Naive B cell (primary cell): ENCODE data around the gene ATP6V1G2. TPM values are rescaled to one million over a fixed set of nuclear protein-coding genes. Genes with fewer than 3 reads are reported as not detected.
A peak's percentile ranks its signal among the peaks of the same experiment; 100 is the strongest.
"Not testable (repeated sequence)": the region's sequence is repeated elsewhere in the genome, so short reads cannot be mapped to it uniquely, and the experiment has no call there.

Experiments
- ATAC-seq, 2 donors: fragments of 150-1000 bp; cut with Tn5 transposase; 2 replicates each; pipeline ENCODE4 v1.10.0; 2021; ENCODE audit warnings: low read depth in 2 of 2, mild to moderate bottlenecking in 2 of 2, moderate library complexity in 2 of 2
- DNase-seq: peaks from one replicate; pipeline ENCODE4 v3.0.0; 2022
- H3K27ac Mint-ChIP-seq, 6 donors: one replicate each; pipeline ENCODE4 v1.8.0; 2020 to 2022; ENCODE audit warnings: mild to moderate bottlenecking in 6 of 6, mixed read lengths in 6 of 6, moderate library complexity in 5 of 6, inconsistent platforms in 2 of 6
- H3K27me3 Mint-ChIP-seq, 3 donors: one replicate each; pipeline ENCODE4 v1.8.0; 2021 to 2022; ENCODE audit warnings: mixed read lengths in 3 of 3, mild to moderate bottlenecking in 1 of 3
- H3K36me3 Mint-ChIP-seq, 2 donors: one replicate each; pipeline ENCODE4 v1.8.0; 2020 to 2022; ENCODE audit warnings: mixed read lengths in 2 of 2, inconsistent platforms in 1 of 2, mild to moderate bottlenecking in 1 of 2
- H3K4me1 Mint-ChIP-seq, 3 donors: one replicate each; pipeline ENCODE4 v1.8.0; 2020 to 2022; ENCODE audit warnings: mixed read lengths in 3 of 3, inconsistent platforms in 1 of 3, mild to moderate bottlenecking in 1 of 3, moderate library complexity in 1 of 3
- H3K4me3 Mint-ChIP-seq, 8 donors: one replicate each; pipeline ENCODE4 v1.8.0; 2020 to 2022; ENCODE audit warnings: mild to moderate bottlenecking in 8 of 8, mixed read lengths in 8 of 8, moderate library complexity in 8 of 8, inconsistent platforms in 2 of 8
- H3K9me3 Mint-ChIP-seq, 7 donors: one replicate each; pipeline ENCODE4 v1.8.0; 2020 to 2022; ENCODE audit warnings: mixed read lengths in 7 of 7, mild to moderate bottlenecking in 5 of 7, inconsistent platforms in 2 of 7, moderate library complexity in 1 of 7
- polyA plus RNA-seq, 6 donors: library from polyadenylated mRNA; unstranded; fragments of 300-500 nt; fragmentation: Illumina TruSeq; gene quantifications; one replicate each; pipeline ENCODE4 v1.2.3, GENCODE V29; 2021; ENCODE audit warnings: low read depth in 6 of 6

Gene ATP6V1G2
- polyA plus RNA-seq, 6 donors from 2014 or later: 0.67 to 0.69 TPM; not detected in 4

DNA sequence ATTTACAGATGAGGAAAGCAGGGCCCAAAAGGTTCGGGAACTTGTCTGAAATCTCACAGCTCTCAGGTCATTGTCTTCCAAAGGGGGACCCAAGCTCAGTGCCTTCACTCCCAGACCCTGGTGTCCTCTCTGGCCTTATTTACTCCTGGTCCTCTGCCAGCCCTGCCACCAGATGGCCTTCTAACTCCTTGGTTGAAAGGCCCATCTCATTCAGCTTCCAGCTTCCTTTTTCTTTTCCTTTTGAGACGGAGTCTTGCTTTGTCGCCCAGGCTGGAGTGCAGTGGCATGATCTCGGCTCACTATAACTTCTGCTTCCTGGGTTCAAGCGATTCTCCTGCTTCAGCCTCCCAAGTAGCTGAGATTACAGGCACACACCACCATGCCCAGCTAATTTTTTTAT is 5.0 kb upstream of the ATP6V1G2 start:
- H3K27me3 Mint-ChIP-seq, H3K36me3 Mint-ChIP-seq, H3K9me3 Mint-ChIP-seq: not testable (repeated sequence)
- peak; percentile 74 for DNase-seq
- H3K4me1 Mint-ChIP-seq: peaks cover 24 to 52% (median 29%) of the 10 kb centered on the region in 3 donors
- H3K27ac Mint-ChIP-seq: peak overlapping the region; percentile 63 to 88 (median 78)
- peak; percentile 13 to 26 for ATAC-seq
- H3K4me3 Mint-ChIP-seq: peak overlapping the region; percentile 56 to 92 (median 83)

DNA sequence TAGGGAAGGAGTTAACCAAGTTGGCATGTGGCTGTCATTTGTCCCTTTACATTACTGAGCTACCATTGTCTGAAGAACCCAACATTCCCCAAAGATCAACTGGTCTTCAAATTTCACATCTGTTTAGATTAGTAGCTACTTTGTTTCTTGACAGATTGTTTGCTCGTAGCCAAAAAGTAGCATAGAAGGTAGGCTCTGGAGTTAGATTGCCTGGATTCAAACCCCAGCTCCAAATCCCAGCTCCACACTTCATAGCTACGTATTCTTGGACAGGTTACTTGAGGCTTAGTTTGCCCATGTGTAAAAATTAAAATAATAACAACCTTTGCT is 2.1 kb upstream of the ATP6V1G2 start:
- ATAC-seq (no peak), DNase-seq (no peak)
- H3K4me1 Mint-ChIP-seq: peaks cover 26 to 49% (median 27%) of the 10 kb centered on the region in 3 donors
- H3K27ac Mint-ChIP-seq: peak overlapping the region; percentile 8 to 98 (median 76)
- H3K36me3 Mint-ChIP-seq: peaks cover 0 to 5% of the 10 kb centered on the region in 2 donors
- no peaks in the 10 kb centered on the region for H3K9me3 Mint-ChIP-seq
- peak overlapping the region in 2 of 8 donors; percentile 50 to 84 for H3K4me3 Mint-ChIP-seq
- no peaks in the 10 kb centered on the region for H3K27me3 Mint-ChIP-seq

DNA sequence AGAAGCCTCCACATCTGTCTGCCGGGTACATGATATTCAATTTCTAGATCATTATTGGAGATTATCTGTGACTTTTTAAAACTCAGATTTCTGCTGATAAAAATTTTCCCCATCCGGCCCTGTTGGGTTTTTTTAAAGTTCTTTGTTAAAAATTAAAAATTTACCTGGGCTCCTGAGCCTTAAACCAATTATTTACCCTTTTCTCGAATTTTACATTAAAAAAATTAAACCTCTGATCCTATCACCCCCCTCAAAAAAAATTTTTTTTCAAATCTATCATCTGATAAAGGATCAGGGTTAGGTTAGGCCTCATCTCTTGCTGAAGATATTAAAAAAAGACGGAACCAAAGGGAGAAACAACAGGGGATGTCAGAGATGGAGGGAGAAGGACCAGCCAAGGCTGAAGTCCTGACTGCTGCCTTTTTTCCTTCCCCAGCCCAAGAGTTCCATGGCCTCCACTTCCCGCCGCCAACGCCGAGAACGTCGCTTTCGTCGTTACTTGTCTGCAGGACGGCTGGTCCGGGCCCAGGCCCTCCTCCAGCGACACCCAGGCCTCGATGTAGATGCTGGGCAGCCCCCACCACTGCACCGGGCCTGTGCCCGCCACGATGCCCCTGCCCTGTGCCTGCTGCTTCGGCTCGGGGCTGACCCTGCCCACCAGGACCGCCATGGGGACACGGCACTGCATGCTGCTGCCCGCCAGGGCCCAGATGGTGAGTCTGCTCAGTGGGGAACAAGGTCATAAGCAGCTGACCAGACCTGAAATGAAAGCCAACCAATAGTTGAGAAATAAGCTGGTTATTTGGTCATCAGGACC is 1.5 kb upstream of the ATP6V1G2 start:
- peak overlapping the region; percentile 84 to 95 (median 91) for H3K4me3 Mint-ChIP-seq
- no peaks in the 10 kb centered on the region for H3K9me3 Mint-ChIP-seq
- no peaks in the 10 kb centered on the region for H3K27me3 Mint-ChIP-seq
- peak overlapping the region; percentile 83 to 98 (median 96) for H3K27ac Mint-ChIP-seq
- peaks cover 0 to 5% of the 10 kb centered on the region in 2 donors for H3K36me3 Mint-ChIP-seq
- DNase-seq (no peak), ATAC-seq (no peak)
- H3K4me1 Mint-ChIP-seq: peaks cover 26 to 51% (median 27%) of the 10 kb centered on the region in 3 donors

DNA sequence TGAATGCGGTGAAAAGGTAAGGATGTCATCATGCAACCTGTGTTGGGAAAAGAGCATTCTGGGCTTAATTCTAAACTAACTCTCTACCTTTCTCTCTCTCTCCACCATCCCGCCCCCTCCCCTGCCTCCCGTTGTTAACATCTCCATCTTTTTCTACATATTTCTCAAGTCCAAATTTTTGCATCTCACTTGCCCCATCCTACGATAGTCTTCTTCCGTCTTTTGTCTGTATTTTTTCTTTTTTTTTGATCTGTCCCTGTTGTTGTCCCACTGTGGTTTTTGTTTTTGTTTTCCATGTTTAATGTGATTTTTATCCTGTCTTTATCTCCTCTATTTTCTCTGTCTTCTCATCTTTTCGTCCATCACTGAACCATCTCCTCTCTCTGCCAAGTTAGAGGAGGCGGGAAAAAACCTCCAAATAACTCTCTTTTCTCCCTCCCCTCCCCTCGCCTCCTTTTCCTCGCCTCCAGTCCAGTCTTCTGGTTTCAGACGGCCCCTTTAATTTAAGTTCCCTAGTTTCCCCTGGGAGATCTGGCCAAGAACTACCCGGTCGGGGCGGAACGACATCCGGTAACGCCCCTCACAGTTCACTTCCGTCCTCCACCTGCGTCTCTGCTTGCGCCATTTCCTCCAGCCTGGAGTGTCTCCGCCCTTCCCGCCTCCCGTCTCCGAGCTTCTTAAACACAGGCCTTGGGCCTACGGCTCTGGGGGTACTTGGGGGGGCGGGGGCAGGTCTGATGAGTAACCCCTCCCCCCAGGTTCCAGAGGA is 734 bp upstream of the ATP6V1G2 start, which contains the start of gene NFKBIL1:
Gene NFKBIL1 (plus strand): TSS at position 651 of the 769 bp plus-strand sequence. CDS start 87 bp downstream, at position 738.
- DNase-seq: peak; percentile 92
- no peaks in the 10 kb centered on the region for H3K9me3 Mint-ChIP-seq
- H3K27me3 Mint-ChIP-seq: no peaks in the 10 kb centered on the region
- H3K27ac Mint-ChIP-seq: peak within 1 kb of the TSS; percentile 83 to 98 (median 96)
- peaks cover 0 to 5% of the 10 kb centered on the region in 2 donors for H3K36me3 Mint-ChIP-seq
- ATAC-seq: peak; percentile 89 to 90
- peak within 1 kb of the TSS; percentile 84 to 95 (median 91) for H3K4me3 Mint-ChIP-seq
- peaks cover 26 to 55% (median 27%) of the 10 kb centered on the region in 3 donors for H3K4me1 Mint-ChIP-seq

DNA sequence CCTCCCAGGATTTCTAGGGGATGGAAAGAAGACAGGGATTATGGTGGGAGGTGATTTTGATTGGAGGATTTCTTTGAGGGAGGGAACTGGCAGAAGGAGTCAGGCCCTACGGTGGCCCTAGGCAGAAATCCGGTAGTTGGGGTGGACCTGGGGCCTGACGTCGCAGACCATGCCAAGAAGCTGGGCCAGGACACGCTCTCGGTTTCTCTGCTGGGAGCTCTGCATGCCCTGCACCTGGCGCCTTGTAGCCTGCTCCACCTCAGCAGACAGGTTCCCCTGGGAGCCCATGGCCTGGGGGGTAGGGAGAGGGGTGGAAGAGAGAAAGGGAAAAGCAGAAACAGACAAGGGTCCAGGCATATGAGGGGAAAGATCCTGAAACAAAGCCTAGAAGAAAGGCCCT is 1.1 kb downstream of the ATP6V1G2 start:
- no peak for DNase-seq
- ATAC-seq: no peak
- peak overlapping the region in 3 of 8 donors; percentile 13 to 72 (median 46) for H3K4me3 Mint-ChIP-seq
- peaks cover 32 to 53% (median 32%) of the 10 kb centered on the region in 3 donors for H3K4me1 Mint-ChIP-seq
- peak overlapping the region in 1 of 6 donors; percentile 75 for H3K27ac Mint-ChIP-seq
- H3K9me3 Mint-ChIP-seq: no peaks in the 10 kb centered on the region
- H3K36me3 Mint-ChIP-seq: peaks cover 2 to 5% of the 10 kb centered on the region in 2 donors
- H3K27me3 Mint-ChIP-seq: no peaks in the 10 kb centered on the region

DNA sequence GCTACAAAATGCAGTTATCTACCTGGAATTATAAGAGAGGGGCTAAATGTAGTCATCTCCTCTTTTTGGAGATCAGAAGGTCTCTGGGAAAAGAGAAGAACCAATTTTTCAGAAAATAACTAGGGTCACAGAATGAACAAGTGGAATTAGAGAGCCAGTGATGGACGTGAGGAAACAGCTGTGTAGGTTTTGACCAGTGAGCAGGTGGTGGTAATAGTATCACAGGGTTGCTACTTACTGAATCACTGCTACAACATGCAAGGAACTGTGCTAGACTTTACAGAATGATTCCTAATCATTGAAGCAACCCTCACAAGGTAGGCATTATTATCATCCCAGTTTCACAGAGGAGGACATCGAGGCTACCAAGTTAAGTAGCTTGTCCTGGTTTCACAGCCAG is 1.7 kb downstream of the ATP6V1G2 start:
- Mint-ChIP-seq H3K4me3 (peak overlapping the region in 3 of 8 donors; percentile 40 to 61 (median 49)), H3K36me3 (peaks cover 7 to 10% of the 10 kb centered on the region in 2 donors), H3K9me3 (no peaks in the 10 kb centered on the region), H3K27ac (no peak overlapping the region), H3K27me3 (no peaks in the 10 kb centered on the region), H3K4me1 (peaks cover 35 to 55% (median 38%) of the 10 kb centered on the region in 3 donors)
- DNase-seq (no peak), ATAC-seq (no peak)

- H3K9me3 Mint-ChIP-seq: no peaks in the 10 kb centered on the region
- H3K27me3 Mint-ChIP-seq: no peaks in the 10 kb centered on the region
- ATAC-seq (no peak), DNase-seq (no peak)
- H3K4me3 Mint-ChIP-seq: peak overlapping the region in 2 of 8 donors; percentile 52 to 100
- peak overlapping the region in 1 of 6 donors; percentile 97 for H3K27ac Mint-ChIP-seq
- peaks cover 11 to 17% of the 10 kb centered on the region in 2 donors for H3K36me3 Mint-ChIP-seq
- peaks cover 44 to 60% (median 48%) of the 10 kb centered on the region in 3 donors for H3K4me1 Mint-ChIP-seq
Measured at GRCh38 chr6:31543639-31544038, 2.8 kb downstream of the ATP6V1G2 start.

- ATAC-seq: peak; percentile 73 to 75
- H3K27me3 Mint-ChIP-seq: no peaks in the 10 kb centered on the region
- H3K27ac Mint-ChIP-seq: peak within 1 kb of the TSS; percentile 97 to 100 (median 100)
- no peaks in the 10 kb centered on the region for H3K9me3 Mint-ChIP-seq
- H3K4me3 Mint-ChIP-seq: peak within 1 kb of the TSS; percentile 90 to 100 (median 99)
- H3K36me3 Mint-ChIP-seq: peaks cover 10 to 22% of the 10 kb centered on the region in 2 donors
- H3K4me1 Mint-ChIP-seq: peaks cover 42 to 53% (median 45%) of the 10 kb centered on the region in 3 donors
- peak; percentile 91 for DNase-seq
Measured at GRCh38 chr6:31541658-31542521, 4.5 kb downstream of the ATP6V1G2 start, which contains the start of gene DDX39B. Gene DDX39B (minus strand): TSS chr6:31542003. CDS start chr6:31540532, 1,471 bp downstream.

- H3K27ac Mint-ChIP-seq: peak overlapping the region; percentile 97 to 100 (median 100)
- peak overlapping the region; percentile 90 to 100 (median 99) for H3K4me3 Mint-ChIP-seq
- peaks cover 36 to 47% (median 42%) of the 10 kb centered on the region in 3 donors for H3K4me1 Mint-ChIP-seq
- peak; percentile 69 for DNase-seq
- no peaks in the 10 kb centered on the region for H3K9me3 Mint-ChIP-seq
- no peaks in the 10 kb centered on the region for H3K27me3 Mint-ChIP-seq
- ATAC-seq: peak; percentile 35 to 42
- peaks cover 15 to 22% of the 10 kb centered on the region in 2 donors for H3K36me3 Mint-ChIP-seq
Measured at GRCh38 chr6:31541059-31541657, 5.2 kb downstream of the ATP6V1G2 start.

DNA sequence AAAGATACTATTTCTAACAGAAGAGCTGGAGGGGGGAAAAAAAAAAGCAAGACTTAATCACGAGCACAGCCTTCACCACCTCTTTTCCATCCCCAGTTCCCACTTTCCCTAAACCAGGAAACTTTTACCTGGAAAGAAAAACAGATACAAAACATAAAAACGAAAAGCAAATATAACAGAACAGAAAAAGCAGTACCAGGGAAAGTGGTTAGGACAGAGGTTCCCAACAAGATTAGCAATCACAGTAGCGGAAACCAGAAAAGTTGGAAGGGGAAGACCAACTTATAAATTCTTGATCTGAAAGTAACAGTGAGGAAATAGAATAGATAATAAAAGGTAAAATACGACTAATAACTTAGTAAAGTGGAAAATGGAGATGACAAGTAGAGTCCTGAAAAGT is 5.8 kb downstream of the ATP6V1G2 start:
- Mint-ChIP-seq H3K9me3 (no peaks in the 10 kb centered on the region), H3K4me3 (peak overlapping the region; percentile 90 to 100 (median 99)), H3K27me3 (no peaks in the 10 kb centered on the region), H3K4me1 (peaks cover 37 to 49% (median 48%) of the 10 kb centered on the region in 3 donors), H3K27ac (peak overlapping the region in 5 of 6 donors; percentile 94 to 100 (median 100)), H3K36me3 (peaks cover 20 to 22% of the 10 kb centered on the region in 2 donors)
- ATAC-seq (no peak), DNase-seq (no peak)

DNA sequence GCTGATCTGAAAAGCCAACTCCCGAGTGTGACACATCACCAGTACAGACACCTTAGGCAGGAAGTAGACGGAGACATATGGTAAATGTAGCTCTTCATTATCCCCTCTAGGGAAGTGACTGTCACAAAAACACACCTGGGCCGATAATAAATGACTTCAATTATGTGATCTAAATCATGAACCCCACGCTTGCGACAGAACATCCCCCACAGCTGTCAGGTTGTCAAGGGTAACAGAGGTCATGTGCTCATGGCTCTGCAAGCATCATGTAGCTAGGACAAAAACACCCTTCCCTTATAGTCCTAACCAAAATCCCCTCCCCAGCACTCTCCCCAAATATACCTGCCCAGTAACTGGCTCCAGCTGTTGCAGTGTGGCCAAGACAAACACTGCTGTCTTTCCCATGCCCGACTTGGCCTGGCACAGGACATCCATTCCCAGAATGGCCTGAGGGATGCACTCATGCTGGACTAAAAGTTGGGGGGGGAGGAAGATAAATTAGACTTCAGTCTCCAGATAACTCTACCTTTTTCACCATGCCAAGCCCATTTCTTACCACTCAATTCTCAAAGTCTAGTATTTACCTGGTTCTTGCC is 7.5 kb downstream of the ATP6V1G2 start:
- DNase-seq: no peak
- Mint-ChIP-seq H3K27me3 (no peaks in the 10 kb centered on the region), H3K4me1 (peaks cover 35 to 56% (median 49%) of the 10 kb centered on the region in 3 donors), H3K27ac (peak overlapping the region in 5 of 6 donors; percentile 2 to 97 (median 39)), H3K36me3 (peaks cover 22 to 25% of the 10 kb centered on the region in 2 donors), H3K4me3 (peak overlapping the region in 7 of 8 donors; percentile 22 to 100 (median 79)), H3K9me3 (no peaks in the 10 kb centered on the region)
- ATAC-seq: no peak
